Globus pallidus (tissue), 1 donor: ENCODE measurements around the gene DDX28.

Source experiments
- DNase-seq: peaks from one replicate; pipeline ENCODE4 v3.0.0-alpha.2; 2015; ENCODE audit warnings: low spot score

DDX28 gene

GRCh38 chr16:68022728-68023537 is at the start of gene DDX28, which contains the start of gene DUS2:
TSS of gene DDX28 (minus strand) at chr16:68023232. CDS start at chr16:68023202, 30 bp downstream.
TSS of gene DUS2 (plus strand) at chr16:68023284. CDS start at chr16:68038024, 14,740 bp downstream.
- peak; percentile 83 for DNase-seq

- no peak for DNase-seq
These were observed 49.1 kb upstream of the DDX28 start for GRCh38 chr16:68072038-68072695.

DNA sequence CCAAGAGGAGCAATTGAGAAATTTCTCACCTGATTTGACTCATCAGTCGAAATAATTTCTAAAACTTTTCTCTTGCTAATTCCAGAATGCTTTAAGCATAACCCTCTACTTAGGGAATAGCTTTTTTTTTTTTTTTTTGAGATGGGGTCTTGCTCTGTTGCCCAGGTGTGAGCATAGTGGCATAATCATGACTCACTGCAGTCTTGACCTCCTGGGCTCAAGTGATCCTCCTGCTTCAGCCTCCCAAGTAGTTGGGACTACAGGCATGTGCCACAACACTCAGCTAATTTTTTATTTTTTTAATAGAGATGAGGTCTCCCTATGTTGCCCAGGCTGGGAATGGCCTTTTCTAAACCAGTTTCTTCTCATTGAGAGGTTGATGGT is 48.5 kb upstream of the DDX28 start:
- no peak for DNase-seq

DNA sequence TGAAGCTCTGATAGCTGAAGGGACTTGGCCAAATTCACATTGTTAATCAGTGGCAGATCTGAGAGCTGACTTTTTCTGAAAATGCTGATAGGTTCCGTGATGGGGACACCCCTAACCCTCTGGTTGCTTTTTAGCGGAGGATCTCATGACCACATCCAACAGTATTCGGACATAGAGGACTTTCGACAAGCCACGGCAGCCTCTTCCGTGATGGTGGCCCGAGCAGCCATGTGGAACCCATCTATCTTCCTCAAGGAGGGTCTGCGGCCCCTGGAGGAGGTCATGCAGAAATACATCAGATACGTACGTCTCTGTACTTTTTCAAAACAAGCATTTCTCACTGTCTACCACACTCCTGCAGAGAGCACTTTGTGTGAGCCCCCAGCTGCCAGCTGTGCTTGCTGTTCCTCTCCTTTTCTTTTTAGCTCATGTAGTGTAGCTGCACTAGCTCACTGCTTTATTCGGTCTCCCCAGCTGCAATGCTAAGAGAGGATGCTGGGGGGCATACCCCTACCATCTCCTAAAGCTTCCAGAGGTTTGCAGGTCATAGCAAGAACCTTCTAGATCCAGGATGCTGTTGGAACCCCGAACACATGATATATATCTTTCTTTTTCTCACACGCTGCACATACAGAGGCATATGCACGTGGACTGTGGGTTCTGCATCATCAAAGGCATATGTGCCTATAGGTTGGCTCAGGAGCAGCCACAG is 47.9 kb upstream of the DDX28 start:
- no peak for DNase-seq

GRCh38 chr16:68070249-68070730 is 47.3 kb upstream of the DDX28 start:
- no peak for DNase-seq

- no peak for DNase-seq
These were observed 46.6 kb upstream of the DDX28 start for GRCh38 chr16:68069511-68070248.

DNA sequence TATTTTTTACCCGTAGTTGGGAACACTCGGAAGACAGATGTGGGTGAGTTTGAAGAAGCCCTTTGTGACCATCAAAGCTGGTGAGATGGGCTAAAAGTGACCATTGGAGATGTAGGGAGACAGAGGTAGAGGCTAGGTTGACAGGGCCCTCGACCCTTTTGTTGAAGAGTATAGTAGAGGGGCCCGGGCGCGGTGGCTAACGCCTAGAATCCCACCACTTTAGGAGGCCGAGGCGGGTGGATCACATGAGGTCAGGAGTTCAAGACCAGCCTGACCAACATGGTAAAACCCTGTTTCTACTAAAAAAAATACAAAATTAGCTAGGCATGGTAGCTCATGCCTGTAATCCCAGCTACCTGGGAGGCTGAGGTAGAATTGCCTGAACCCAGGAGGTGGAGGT is 45.9 kb upstream of the DDX28 start:
- no peak for DNase-seq

GRCh38 chr16:68066763-68067162 is 43.7 kb upstream of the DDX28 start:
- no peak for DNase-seq

DNA sequence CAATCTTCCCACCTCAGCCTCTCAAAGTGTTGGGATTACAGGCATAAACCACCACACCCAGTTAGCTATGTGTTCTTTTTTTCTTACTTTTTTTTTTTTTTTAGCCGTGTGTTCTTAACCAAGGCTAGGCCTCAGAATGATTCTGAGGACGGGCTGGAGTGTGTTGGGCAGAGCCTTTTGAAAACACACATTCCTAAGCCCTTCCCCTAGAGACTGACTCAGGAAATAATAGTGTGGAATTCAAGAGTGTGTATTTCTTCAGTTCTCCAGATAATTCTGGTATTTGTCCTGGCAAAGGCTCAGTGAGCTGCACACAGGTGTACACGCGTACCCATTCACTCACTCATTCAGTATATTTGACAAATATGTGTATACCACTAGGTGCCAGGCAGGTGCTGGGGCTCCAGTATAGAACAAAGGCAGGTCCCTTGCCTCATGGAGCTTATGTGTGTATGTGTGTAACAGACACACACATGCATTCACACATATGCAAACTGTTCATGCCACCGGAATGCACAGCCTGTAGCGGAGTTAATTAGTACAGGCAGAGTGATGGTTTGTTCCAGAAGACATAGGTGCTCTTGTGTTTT is 42.8 kb upstream of the DDX28 start:
- DNase-seq: no peak

GRCh38 chr16:68064791-68065365 is 41.8 kb upstream of the DDX28 start:
- DNase-seq: peak; percentile 61

GRCh38 chr16:68062910-68063393 is 39.9 kb upstream of the DDX28 start:
- DNase-seq: no peak

DNA sequence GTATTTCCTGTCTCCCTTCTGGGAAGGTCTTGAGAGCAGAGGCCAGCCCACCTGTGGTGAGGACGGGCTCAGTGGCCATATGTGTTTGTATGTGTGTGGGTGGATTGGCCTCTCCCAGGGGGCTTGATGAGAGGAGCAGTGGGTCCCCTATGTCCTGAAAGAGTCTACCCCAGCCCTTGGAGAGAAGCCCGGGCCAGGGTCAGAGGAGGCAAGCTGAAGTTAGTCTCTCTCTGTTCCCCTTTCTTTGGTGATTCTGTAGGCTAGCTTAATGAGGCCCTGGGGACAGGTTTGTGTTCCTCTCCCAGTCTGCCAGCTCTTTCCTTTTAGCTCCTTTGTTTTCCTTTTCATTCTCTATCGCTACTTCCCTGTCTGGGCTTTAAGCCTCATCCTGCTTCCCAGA is 38.4 kb upstream of the DDX28 start:
- DNase-seq: no peak

DNA sequence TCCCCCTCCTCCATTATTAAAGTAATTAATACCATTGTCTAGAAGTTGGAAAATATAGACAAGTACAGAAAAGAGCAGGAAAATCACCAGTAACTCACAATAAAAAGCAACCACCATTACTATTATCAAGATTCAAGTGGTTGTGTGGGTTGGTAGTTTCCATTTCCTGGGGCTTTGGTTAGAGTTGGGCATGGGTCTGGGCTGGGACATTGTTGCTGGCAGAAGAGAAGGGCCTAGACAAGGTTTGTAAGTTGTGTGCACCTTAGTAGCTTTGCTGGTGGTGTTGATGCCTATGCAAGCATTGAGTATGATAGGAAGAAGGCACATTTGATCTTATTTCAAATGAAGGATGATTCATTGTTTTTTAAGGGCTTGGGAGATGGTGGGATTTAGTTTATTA is 36.8 kb upstream of the DDX28 start:
- no peak for DNase-seq

GRCh38 chr16:68055395-68055794 is 32.4 kb upstream of the DDX28 start:
- DNase-seq: no peak

DNA sequence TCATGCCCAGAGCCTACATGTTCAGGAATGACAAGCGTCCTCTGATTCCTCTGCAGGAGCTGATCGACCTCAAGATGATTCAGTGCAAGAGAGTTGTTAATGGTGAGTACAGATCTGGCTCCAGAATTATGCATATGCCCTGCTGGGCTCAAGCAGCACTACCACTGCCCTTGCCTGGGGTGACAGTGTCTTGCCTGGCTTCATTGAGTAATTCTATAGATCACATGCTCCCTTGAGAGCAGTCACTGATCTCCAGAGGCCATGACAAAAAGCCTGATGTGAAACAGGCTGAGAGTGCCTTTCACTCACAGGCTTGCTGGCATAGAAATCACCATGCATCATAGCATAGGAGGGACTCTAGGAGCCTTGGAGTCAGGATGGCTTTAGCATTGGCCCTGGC is 26.4 kb upstream of the DDX28 start:
- DNase-seq: no peak

GRCh38 chr16:68047987-68048386 is 25.0 kb upstream of the DDX28 start:
- DNase-seq: no peak

GRCh38 chr16:68046106-68046505 is 23.1 kb upstream of the DDX28 start:
- DNase-seq: no peak

- DNase-seq: no peak
These were observed 18.8 kb upstream of the DDX28 start for GRCh38 chr16:68041783-68042182.

- peak; percentile 59 for DNase-seq
These were observed 17.7 kb upstream of the DDX28 start for GRCh38 chr16:68040506-68041288.
